ENCODE results near the gene ALLC. TPM values are rescaled to one million over a fixed set of nuclear protein-coding genes. Genes with fewer than 3 reads are reported as not detected.

ALLC gene
- total and polyA plus RNA-seq, 9 of the 15 experiments (the other 6 are each of a cell fraction or from before 2014, with no cell fraction given) = not detected

DNA sequence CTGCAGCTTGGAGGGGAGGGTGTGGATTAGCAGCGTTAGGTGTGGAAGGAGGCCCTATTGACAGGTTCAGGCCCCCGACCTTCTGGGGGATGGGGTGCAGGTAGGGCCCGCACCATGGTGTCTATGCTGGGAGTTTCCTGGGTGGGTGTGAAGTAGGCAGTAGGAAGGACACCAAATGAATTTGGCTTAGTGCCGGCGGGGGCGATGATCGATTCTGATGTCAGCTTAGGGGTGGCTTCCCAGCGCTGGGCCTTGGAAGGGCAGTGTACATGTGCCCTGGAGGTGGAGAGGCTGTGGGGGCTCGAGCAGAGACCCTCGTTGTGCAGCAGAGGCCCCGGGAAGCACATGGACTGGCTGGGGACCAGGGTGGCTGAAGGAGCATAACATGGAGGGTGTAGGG is 67.0 kb downstream of the ALLC start:
- ChIA-PET CTCF (ENCODE audit: low intra/inter-chr PET ratio) (no interaction called here), POLR2A (no interaction called here)
- no TSS peak for BruUV-seq (replicated peaks)
- no peaks in the 10 kb centered on the region for H3K36me3 ChIP-seq (ENCODE audit: control insufficient read depth, insufficient read depth, low read length)
- H3K79me2 ChIP-seq (ENCODE audit: control insufficient read depth, insufficient read depth, low read length) = no peaks in the 10 kb centered on the region
- H3K27ac ChIP-seq (ENCODE audit: extremely low read depth, low read depth, low read length) = no peak overlapping the region
- H3K9me3 ChIP-seq (replicated peaks; ENCODE audit: control insufficient read depth, insufficient read depth, low read depth, low read length) = no peaks in the 10 kb centered on the region
- no peak overlapping the region for H3K4me2 ChIP-seq (ENCODE audit: insufficient read depth, low read length)
- H3K9me1 ChIP-seq (ENCODE audit: control insufficient read depth, insufficient read depth, low read length) = no peaks in the 10 kb centered on the region
- intact Hi-C loops (cut with micrococcal nuclease) (no loop called here), in situ Hi-C loops (cut with MboI) (no loop called here)
- H3K27me3 ChIP-seq (ENCODE audit: control insufficient read depth in 2 of 2, insufficient read depth in 2 of 2, low read length in 2 of 2) = peaks cover 0 to 14% of the 10 kb centered on the region in 2 experiments; a peak in 2 of 5 replicates
- H3K4me3 ChIP-seq = no peak overlapping the region
- no peaks in the 10 kb centered on the region for H3K4me1 ChIP-seq (replicated peaks in 1 of 2; ENCODE audit: control insufficient read depth in 2 of 2, insufficient read depth in 2 of 2, low read length in 2 of 2)
- H2AFZ ChIP-seq (ENCODE audit: low read depth, low read length) = no peak overlapping the region
- WGBS (ENCODE audit: insufficient coverage, low coverage, missing lambda C conversion rate) = 0% methylated on average over 11 of the region's 11 CpGs
- H4K20me1 ChIP-seq (replicated peaks; ENCODE audit: control insufficient read depth, insufficient read depth, low read length) = no peaks in the 10 kb centered on the region
- DNase-seq (ENCODE audit: extremely low read depth in 1 of 4, low spot score in 3 of 4) (no peak), FAIRE-seq (no peak), ATAC-seq (no peak)
- no peak overlapping the region for H3K9ac ChIP-seq (ENCODE audit: insufficient read depth in 1 of 2, low read depth in 2 of 2, low read length in 2 of 2)
- TF ChIP-seq HDAC2 (IDR thresholded peaks at IDR 0.05) (no peak), KDM5B (IDR thresholded peaks at IDR 0.05; ENCODE audit: insufficient replicate concordance, low read depth, low read length) (no peak), RAD51 (IDR thresholded peaks at IDR 0.05; ENCODE audit: borderline replicate concordance, low read depth) (no peak), ETV6 (IDR thresholded peaks at IDR 0.05; ENCODE audit: borderline replicate concordance in 1 of 2, low read depth in 2 of 2, low read length in 1 of 2) (no peak), ETV6 (CRISPR knock-in tag; IDR thresholded peaks at IDR 0.05; ENCODE audit: borderline replicate concordance) (no peak), TAF1 (IDR thresholded peaks at IDR 0.05; ENCODE audit: control insufficient read depth, extremely low read depth, insufficient read depth, low read length, severe bottlenecking) (no peak), CBX2 (IDR thresholded peaks at IDR 0.05; ENCODE audit: insufficient read depth, low read length, poor library complexity, severe bottlenecking) (no peak), SMARCA4 (IDR thresholded peaks at IDR 0.05) (no peak), ZFX (CRISPR knock-in tag; IDR thresholded peaks at IDR 0.05) (no peak), SRSF9 (IDR thresholded peaks at IDR 0.05; ENCODE audit: borderline replicate concordance, low read depth, low read length) (no peak), KAT8 (IDR thresholded peaks at IDR 0.05; ENCODE audit: low read depth) (no peak), NCOA4 (IDR thresholded peaks at IDR 0.05; ENCODE audit: partially characterized antibody) (no peak), KHSRP (IDR thresholded peaks at IDR 0.05) (no peak), NFRKB (IDR thresholded peaks at IDR 0.05; ENCODE audit: low read depth) (no peak), ZEB2 (IDR thresholded peaks at IDR 0.05) (no peak), ELF1 (tag; IDR thresholded peaks at IDR 0.05) (no peak)
- TF ChIP-seq, protein P1, sequence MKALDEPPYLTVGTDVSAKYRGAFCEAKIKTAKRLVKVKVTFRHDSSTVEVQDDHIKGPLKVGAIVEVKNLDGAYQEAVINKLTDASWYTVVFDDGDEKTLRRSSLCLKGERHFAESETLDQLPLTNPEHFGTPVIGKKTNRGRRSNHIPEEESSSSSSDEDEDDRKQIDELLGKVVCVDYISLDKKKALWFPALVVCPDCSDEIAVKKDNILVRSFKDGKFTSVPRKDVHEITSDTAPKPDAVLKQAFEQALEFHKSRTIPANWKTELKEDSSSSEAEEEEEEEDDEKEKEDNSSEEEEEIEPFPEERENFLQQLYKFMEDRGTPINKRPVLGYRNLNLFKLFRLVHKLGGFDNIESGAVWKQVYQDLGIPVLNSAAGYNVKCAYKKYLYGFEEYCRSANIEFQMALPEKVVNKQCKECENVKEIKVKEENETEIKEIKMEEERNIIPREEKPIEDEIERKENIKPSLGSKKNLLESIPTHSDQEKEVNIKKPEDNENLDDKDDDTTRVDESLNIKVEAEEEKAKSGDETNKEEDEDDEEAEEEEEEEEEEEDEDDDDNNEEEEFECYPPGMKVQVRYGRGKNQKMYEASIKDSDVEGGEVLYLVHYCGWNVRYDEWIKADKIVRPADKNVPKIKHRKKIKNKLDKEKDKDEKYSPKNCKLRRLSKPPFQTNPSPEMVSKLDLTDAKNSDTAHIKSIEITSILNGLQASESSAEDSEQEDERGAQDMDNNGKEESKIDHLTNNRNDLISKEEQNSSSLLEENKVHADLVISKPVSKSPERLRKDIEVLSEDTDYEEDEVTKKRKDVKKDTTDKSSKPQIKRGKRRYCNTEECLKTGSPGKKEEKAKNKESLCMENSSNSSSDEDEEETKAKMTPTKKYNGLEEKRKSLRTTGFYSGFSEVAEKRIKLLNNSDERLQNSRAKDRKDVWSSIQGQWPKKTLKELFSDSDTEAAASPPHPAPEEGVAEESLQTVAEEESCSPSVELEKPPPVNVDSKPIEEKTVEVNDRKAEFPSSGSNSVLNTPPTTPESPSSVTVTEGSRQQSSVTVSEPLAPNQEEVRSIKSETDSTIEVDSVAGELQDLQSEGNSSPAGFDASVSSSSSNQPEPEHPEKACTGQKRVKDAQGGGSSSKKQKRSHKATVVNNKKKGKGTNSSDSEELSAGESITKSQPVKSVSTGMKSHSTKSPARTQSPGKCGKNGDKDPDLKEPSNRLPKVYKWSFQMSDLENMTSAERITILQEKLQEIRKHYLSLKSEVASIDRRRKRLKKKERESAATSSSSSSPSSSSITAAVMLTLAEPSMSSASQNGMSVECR (CRISPR knock-in tag; IDR thresholded peaks at IDR 0.05) = no peak
- TF ChIP-seq, protein P2, sequence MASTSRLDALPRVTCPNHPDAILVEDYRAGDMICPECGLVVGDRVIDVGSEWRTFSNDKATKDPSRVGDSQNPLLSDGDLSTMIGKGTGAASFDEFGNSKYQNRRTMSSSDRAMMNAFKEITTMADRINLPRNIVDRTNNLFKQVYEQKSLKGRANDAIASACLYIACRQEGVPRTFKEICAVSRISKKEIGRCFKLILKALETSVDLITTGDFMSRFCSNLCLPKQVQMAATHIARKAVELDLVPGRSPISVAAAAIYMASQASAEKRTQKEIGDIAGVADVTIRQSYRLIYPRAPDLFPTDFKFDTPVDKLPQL (IDR thresholded peaks at IDR 0.05; ENCODE audit: extremely low read depth, insufficient read length) = no peak
- TF ChIP-seq, protein P3, sequence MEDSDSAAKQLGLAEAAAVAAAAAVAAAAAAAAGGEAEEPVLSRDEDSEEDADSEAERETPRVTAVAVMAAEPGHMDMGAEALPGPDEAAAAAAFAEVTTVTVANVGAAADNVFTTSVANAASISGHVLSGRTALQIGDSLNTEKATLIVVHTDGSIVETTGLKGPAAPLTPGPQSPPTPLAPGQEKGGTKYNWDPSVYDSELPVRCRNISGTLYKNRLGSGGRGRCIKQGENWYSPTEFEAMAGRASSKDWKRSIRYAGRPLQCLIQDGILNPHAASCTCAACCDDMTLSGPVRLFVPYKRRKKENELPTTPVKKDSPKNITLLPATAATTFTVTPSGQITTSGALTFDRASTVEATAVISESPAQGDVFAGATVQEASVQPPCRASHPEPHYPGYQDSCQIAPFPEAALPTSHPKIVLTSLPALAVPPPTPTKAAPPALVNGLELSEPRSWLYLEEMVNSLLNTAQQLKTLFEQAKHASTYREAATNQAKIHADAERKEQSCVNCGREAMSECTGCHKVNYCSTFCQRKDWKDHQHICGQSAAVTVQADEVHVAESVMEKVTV (CRISPR knock-in tag; IDR thresholded peaks at IDR 0.05) = no peak

All from K562 (cell line).